ENCODE results near the gene ATXN7L1. TPM values are rescaled to one million over a fixed set of nuclear protein-coding genes. Genes with fewer than 3 reads are reported as not detected.

The ATXN7L1 gene
- total and polyA plus RNA-seq, 2 of the 8 experiments (the other 6 are each of a cell fraction or from before 2014, with no cell fraction given) = 14.3 to 34.0 TPM

DNA sequence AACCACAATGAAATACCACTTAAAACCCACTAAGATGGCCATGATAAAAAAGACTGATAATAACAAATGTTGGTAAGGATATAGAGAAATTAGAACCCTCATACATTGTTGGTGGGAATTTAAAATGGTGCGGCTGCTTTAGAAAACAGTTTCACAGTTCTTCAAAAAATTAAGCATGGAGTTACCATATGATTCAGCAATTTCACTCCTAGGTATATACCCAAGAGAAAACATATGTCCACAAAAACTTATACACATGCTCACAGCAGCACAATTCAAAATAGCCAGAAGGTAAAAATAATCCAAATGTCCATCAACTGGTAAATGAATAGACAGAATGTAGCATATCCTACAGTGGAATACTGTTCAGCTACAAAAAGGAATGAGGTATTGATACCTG, 30.0 kb downstream of the ATXN7L1 start:
- Histone ChIP-seq H2BK15ac (ENCODE audit: low read length) (no peak overlapping the region), H3K36me3 (ENCODE audit: control insufficient read depth in 2 of 4, insufficient read depth in 4 of 4, low read length in 3 of 4) (no peaks in the 10 kb centered on the region; a peak in 1 of 8 replicates), H3K9ac (replicated peaks in 1 of 4; ENCODE audit: extremely low read depth in 1 of 4, low read depth in 3 of 4, low read length in 3 of 4) (no peak overlapping the region), H2BK120ac (replicated peaks; ENCODE audit: low read depth, low read length) (no peak overlapping the region), H3K23ac (ENCODE audit: insufficient read length) (no peak overlapping the region), H4K8ac (ENCODE audit: extremely low read depth, insufficient read depth, low read length) (no peak overlapping the region), H3K14ac (ENCODE audit: insufficient read length) (no peak overlapping the region), H2BK5ac (ENCODE audit: low read depth, low read length) (no peak overlapping the region), H4K91ac (replicated peaks; ENCODE audit: insufficient read length, low read length) (no peak overlapping the region), H3K27ac (ENCODE audit: low read depth, low read length) (no peak overlapping the region), H3K4me3 (ENCODE audit: extremely low read depth in 1 of 4, insufficient read depth in 2 of 4, low read depth in 3 of 4, low read length in 4 of 4) (no peak overlapping the region), H2AK5ac (ENCODE audit: low read depth, low read length) (no peak overlapping the region), H3K4me1 (replicated peaks in 1 of 4; ENCODE audit: control insufficient read depth in 3 of 4, insufficient read depth in 4 of 4, low read length in 3 of 4) (peaks cover 13 to 24% (median 18%) of the 10 kb centered on the region in 4 experiments), H3K23me2 (ENCODE audit: low read depth, low read length) (no peaks in the 10 kb centered on the region), H2BK12ac (ENCODE audit: low read depth, low read length) (no peak overlapping the region), H3K9me3 (ENCODE audit: insufficient read depth in 2 of 2, low read depth in 1 of 2, low read length in 1 of 2) (no peaks in the 10 kb centered on the region), H3K27me3 (replicated peaks in 1 of 4; ENCODE audit: control insufficient read depth in 3 of 4, extremely low read depth in 1 of 4, insufficient read depth in 3 of 4, low read length in 3 of 4) (no peaks in the 10 kb centered on the region; a peak in 1 of 7 replicates), H2AFZ (ENCODE audit: low read length) (no peak overlapping the region), H3K79me2 (ENCODE audit: control insufficient read depth in 1 of 2, insufficient read depth in 2 of 2, low read length in 2 of 2) (peaks cover 0 to 37% of the 10 kb centered on the region in 2 experiments), H2BK20ac (ENCODE audit: low read length) (no peak overlapping the region), H3K79me1 (ENCODE audit: low read depth, low read length) (peaks cover 7% of the 10 kb centered on the region; the same call in 1 of the 2 replicates), H4K5ac (ENCODE audit: insufficient read length, low read depth, low read length) (no peak overlapping the region), H3K18ac (ENCODE audit: extremely low read depth, low read length) (no peak overlapping the region), H3K56ac (replicated peaks; ENCODE audit: insufficient read length, low read depth, low read length) (no peak overlapping the region), H3K4ac (replicated peaks; ENCODE audit: insufficient read length, low read depth, low read length) (no peak overlapping the region), H3K4me2 (ENCODE audit: insufficient read depth in 1 of 2, low read depth in 2 of 2, low read length in 2 of 2) (no peak overlapping the region), H4K20me1 (replicated peaks in 1 of 2; ENCODE audit: control insufficient read depth in 1 of 2, insufficient read depth in 2 of 2, low read length in 2 of 2) (peaks cover 7 to 28% of the 10 kb centered on the region in 2 experiments)
- CTCF ChIA-PET (ENCODE audit: partially characterized antibody) = interaction anchor here (0.7 kb wide), 1 partner anchor 59 kb away, joined by 3 read pairs; no protein-coding TSS in a partner anchor
- no peak for FAIRE-seq
- TF ChIP-seq ZNF274 (IDR thresholded peaks at IDR 0.05; ENCODE audit: borderline replicate concordance, extremely low read depth, low read length) (no peak), TAF1 (IDR thresholded peaks at IDR 0.05; ENCODE audit: low read depth, low read length) (no peak), FOSL1 (IDR thresholded peaks at IDR 0.05; ENCODE audit: insufficient read depth, low read depth, low read length) (no peak), ASH2L (IDR thresholded peaks at IDR 0.05; ENCODE audit: low read length) (no peak), SIN3A (conservative IDR thresholded peaks at IDR 0.05 in 1 of 2, IDR thresholded peaks at IDR 0.05 in 1 of 2; ENCODE audit: low read depth in 1 of 2, low read length in 2 of 2) (no peak)
- DNase-seq (ENCODE audit: low read depth in 1 of 2, low spot score in 2 of 2) = no peak
- POLR2A ChIA-PET (ENCODE audit: partially characterized antibody) = no interaction called here
- 100% methylated on average over 1 of the region's 1 CpG; no CpG with 5 or more reads in 1 of the 2 experiments for WGBS, 2 experiments (ENCODE audit: extremely low coverage in 1 of 2, insufficient coverage in 1 of 2, insufficient read length in 1 of 2, insufficient replicate concordance in 2 of 2, low coverage in 1 of 2, low lambda C conversion rate in 2 of 2, missing lambda C conversion rate in 1 of 2)

Measured in H1 (cell line).